Kidney capillary endothelial cell (primary cell): Measurements from ENCODE around the gene ZBTB25.
A peak's percentile ranks its signal among the peaks of the same experiment; 100 is the strongest.

Source experiments
- DNase-seq: peaks from one replicate; pipeline ENCODE4 v3.0.0-alpha.2; 2018; ENCODE audit warnings: low spot score

ZBTB25 gene

DNA sequence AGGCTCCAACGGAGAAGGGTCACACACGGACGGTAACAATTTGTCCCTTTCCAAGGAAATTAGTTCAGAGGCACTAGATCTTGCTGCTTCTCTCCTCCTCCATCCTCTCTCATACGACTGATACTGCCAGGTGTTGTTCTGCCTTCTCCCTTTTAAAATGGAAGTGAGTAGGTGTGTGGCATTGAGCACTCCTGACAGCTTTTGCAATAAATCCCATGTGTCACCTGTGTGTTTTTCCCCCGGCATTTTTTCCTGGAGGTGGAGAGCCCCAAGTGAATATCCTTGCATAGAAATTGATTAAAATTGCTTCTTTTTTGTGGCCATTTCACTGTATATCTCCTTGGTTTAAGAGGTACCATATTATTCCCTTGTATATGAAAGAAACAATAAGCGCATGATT lies 64.5 kb downstream of the ZBTB25 start:
- DNase-seq: no peak

DNA sequence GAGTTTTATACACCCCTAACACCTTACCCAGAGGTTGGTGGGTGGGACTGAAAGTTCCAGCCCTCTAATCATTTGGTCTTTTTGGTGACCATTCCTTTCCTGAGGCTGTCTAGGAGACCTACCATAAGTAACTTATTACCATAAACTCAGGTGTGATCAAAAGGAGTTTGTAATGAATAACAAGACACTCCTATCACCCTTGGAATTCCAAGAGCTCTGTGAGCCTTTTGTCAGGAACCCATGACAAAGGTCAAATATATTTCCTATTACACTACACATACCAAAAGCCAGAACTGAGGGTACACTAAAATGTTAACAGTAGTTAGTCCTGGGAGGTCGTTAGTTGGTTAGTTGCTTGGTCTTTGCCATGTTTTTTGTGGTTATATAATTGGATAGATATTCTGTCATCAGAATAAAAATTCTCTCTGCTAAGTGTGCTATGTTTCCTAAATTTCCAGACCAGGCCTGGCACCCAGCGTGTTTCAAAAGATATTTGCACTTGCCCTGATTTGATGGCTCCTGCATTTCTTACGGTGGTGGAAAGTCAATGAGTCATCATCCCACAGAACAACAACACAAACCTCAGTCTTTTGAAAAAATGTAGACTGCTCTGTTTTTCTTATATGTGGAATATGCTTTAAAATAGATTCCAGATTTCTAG lies 65.3 kb downstream of the ZBTB25 start:
- DNase-seq: no peak

DNA sequence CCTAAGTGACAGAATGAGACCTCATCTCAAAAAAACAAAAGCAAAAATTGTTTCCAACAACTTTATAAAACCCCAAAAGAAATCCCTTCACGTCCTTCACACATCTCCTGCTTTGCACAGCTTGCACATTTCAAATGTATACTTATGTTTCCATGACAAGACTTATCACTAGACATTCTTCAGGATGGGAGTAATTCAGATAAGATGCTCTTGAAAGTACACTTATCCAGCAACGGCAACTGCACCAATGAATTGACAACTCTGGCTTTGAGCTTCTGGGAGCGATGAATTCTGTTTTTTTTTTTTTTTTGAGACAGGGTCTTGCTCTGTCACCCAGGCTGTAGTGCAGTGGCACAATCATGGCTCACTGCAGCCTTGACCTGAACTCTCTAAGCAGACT lies 69.1 kb downstream of the ZBTB25 start:
- no peak for DNase-seq

DNA sequence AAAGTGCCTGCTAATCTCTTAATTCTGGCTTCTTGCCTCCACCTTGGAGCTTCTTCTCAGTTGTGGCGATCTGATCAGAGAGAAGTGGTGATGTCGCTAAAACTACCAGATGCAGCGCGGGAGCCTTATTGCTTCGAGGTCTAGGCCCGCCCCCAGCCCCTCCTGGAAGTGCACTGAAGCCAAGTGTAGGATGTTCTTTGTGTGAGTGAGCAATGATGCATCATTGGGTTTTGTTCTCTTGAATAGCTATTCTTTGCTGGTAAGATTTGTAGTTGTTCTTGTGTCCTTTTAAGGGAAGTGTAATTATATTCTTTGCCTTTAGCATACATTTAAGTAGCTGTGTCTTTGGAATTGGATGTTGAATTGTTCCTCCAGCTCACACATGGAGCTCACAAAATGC lies 79.7 kb downstream of the ZBTB25 start:
- peak; percentile 60 for DNase-seq

DNA sequence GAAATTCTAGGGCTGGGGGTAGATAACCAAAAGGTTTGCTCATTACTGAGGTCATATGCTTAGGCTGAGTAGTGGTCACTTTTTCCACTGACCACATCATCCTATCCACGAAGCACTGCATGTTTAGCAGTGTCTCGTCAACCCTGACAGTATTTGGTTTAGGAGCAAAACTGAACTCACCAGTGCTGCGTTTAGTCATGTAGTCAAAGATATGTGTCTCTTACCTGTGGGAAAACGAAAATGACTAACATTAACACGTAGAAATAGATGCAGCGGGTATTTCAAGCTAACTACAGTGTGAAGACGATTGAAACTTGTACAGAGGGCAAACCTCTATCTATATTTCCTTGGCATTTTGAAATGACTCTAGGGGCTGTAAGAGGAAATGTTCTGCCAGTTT lies 80.9 kb downstream of the ZBTB25 start:
- DNase-seq: no peak

DNA sequence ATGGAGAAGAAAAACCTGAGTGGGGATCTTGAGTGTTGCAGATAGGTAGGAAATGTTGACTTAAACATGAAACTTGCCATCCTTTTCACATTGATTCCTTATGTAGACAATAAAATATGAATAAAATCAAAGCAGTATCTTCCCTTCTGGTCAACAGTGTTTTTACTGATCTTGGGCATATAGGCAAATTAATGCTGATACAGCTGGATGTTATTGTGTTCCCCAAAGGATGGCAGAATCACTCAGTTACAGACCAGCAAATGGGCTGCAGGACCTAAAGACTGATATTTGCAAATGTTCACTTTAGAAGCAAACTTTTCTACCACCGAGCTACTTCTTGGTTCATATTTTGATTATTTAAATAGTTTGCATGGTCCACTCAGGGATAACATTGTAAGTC lies 81.6 kb downstream of the ZBTB25 start:
- DNase-seq: no peak

DNA sequence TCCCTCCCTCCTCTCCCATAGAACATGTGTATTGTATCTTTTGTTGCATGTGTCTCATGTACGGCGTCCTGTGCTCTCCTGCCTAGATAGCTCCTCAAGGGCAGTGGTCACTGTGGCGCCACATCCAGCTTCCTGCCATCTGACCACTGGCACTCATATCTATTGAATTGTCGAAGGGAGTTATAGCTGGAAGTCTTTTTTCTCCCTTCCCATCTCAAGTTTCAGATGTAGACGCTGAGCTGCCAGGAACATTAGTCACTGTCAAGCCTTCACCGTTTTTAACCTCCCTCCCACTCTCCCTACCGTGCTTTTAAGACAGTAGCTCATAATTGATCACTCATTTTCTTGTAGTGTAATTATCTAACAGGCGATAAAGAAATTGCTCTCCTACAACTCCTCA lies 82.5 kb downstream of the ZBTB25 start:
- peak; percentile 31 for DNase-seq

DNA sequence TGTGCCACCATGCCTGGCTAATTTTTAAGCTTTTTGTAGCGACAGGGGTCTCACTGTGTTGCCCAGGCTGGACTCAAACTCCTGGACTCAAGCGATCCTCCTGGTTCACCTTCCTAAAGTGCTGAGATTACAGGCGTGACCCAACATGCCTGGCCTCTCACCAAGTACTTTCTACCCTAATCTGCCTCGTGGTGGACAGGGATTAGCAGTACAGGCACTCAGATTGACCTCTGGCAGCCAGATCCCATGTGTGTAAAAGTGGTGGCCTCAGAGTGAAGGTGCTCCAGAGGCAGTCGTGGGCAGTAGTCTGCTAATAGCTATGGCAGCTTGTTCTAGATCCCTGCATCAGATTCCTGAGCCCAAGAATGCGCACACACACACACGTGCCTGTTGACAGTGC lies 84.6 kb downstream of the ZBTB25 start:
- no peak for DNase-seq

DNA sequence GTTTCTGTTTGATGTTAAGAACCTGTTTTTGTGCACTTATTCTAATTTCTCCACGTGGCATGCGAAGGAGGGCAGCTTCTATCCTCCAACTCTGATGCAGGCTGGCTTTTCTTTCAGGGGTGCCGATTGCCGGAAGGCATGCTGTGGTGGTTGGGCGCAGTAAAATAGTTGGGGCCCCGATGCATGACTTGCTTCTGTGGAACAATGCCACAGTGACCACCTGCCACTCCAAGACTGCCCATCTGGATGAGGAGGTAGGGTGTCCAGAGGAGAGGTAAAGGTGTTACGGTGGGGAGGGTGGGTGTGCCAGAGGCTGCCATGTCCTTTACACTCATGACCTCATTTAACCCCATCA lies 85.9 kb downstream of the ZBTB25 start:
- DNase-seq: no peak

DNA sequence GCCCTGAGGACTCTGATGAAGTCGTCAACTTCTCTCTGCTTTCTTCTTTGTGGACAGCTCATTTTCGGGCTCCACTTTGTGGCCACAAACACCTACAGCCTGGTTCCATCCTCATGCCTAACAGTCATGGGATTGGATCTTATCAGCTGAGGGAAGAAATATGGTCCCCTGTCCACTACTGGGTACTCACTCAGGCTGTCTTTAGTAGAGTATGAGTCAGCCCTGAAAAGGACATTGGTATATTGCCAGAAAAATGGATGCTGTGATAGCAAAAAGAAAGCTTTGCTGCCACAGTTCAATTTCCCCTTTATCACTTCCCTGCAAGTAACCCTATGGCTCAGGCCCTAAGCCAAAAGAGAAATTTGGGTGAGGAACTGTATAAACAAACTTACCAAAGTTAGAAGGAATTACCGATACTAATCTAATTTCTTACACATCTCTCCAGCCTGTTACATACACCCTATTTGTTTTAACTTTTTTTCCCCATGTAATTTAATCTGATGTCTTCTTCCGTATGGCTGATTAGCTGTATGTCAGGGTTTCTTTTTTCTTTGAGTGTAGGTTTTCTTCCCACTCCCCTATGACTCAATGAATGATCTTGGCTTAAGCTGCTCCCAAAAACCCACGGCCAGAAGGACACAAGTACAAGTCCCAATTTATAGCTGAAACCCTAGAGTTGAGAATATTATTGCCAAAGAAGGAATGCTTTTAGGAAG lies 86.4 kb downstream of the ZBTB25 start:
- no peak for DNase-seq

DNA sequence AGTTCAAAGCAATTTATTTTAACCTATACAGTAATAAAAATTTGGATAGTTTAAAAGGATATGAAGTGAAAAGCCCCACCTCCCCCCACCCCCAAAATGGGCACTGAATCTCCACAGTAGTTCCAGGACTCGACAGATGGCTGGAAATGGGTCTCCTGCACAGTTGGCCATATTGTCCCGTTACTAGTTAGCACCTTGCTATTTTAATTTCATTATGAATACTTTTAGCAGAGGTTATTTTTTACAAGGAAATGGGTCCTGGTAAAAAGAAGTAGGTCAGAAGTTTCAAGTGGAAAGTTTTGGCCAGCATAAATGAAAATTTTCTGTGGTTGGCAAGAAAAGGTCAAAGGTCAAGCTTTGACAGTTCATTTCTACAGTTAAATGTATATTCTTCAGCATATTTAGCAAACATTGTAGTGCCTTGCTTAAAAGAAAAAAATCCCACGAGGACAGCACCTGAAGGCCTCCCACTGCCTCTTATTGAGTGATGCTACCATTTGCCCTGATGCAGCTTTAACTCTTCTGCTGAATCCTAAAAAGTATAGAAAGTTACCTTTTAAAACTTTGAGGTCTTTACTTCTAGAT lies 87.2 kb downstream of the ZBTB25 start:
- no peak for DNase-seq

DNA sequence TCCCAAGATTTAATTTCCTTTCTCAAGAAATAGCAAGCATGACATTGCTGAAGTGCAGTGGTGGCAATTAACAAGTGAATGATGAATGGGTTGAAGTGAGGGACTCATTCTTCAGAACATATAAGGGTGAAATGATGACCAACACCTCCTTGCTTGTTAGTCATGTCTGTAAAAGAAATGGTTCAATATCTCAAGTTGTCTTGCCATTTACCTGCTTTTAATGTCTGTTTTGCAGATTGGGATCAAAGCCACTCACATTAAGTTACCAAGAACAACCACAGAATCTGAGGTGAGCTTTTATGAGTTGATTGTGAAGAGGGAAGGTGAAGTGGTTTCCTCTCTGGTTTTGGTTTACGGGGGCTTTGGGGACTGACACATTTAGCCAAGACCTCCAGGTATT lies 91.4 kb downstream of the ZBTB25 start:
- no peak for DNase-seq

DNA sequence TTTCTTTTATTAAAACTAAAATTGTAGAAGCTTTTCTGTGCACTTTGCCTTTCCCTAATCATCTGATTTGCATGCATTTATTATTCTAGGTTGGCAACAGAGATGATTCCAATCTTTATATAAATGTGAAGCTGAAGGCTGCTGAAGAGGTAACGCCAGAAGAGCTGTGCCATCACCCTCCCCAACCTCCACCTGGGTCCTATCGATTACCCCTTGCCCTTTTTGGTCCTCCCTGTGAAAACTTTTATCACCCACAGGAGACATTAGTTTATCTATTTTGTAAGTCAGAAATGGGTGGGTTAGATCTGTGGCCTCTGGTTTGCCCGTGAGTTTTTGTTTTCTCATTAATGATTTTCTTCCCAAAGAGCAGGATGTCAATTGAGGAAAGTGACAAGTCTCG lies 92.6 kb downstream of the ZBTB25 start:
- DNase-seq: no peak

DNA sequence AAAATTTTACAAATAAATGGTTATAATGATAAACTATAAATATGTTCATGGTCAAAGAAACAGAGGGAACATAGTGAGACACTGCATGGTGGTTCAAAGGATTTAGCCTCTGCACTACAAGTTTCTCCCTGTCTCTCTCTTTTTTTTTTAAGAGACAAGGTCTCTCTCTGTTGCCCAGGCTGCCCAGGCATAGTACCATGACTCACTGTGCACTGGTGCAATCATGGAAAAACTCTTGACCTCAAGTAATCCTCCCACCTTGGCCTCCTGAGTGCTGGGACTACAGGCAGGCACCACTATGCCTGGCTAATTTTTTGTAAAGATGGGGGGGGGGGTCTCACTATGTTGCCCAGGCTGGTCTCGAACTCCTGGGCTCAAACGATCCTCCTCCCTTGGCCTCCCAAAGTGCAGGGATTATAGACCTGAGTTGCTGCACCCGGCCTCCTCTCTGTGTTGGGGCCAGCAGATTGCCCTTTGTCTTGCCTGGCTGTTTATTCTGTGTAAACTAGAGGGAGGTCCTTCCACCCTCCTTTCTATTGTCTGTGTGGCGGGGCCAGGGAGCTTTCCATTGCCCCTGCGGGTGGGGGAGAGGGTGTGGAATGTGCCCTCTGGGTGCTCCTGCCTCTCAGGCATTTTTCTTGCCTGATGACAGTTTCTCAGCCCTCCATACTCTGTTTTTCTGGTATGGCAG lies 93.4 kb downstream of the ZBTB25 start:
- DNase-seq: no peak

DNA sequence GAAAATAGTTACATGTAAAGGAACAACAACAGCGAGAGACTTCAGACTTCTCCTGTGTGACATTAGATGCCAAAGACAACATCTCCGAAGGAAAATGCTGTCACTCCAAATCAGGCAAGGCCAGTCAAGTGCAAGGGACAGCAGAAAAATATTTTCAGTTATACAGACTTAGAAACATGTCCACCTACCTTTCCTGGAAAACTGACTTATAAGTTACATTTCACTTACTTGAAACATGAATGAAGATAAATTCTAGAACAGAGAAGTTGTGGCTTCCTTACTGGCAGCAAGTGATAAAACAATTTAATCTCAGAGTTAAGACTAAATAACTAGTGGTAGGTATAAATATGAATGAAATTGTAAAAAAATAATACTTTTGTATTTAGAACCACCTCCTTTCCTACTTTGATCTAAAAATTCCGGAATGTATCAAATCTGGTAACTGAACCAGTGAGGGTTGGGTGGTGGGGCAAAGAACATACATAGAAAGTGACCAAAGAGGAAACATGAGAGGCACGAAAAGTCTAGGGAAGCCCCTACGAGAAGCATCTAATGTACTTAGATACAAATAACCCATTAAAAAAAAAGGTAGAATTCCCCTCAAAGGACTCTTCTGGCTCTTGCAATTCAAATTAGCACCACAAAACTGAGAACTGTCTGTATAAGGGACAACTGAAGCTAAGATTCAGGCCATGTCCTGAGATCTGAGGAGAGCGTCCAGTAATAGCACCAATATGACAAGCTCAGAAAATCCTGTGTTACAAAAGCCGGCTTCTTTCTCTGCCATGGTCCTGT lies 94.3 kb downstream of the ZBTB25 start:
- no peak for DNase-seq

DNA sequence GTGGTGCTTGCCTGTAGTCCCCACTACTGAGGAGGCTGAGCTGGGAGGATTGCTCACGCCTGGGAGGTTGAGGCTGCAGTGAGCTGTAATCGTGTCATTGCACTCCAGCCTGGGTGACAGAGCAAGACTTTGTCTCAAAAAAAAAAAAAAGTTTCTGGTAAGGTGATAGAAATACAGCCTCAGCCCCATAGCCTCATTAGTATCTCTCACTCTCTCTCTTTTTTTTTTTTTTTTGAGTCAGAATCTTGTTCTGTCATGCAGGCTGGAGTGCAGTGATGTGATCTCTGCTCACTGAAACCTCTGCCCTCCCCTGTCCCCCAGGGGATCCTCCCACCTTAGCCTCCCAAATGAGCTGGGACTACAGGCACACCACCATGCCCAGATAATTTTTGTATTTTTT lies 96.3 kb downstream of the ZBTB25 start:
- DNase-seq: no peak

DNA sequence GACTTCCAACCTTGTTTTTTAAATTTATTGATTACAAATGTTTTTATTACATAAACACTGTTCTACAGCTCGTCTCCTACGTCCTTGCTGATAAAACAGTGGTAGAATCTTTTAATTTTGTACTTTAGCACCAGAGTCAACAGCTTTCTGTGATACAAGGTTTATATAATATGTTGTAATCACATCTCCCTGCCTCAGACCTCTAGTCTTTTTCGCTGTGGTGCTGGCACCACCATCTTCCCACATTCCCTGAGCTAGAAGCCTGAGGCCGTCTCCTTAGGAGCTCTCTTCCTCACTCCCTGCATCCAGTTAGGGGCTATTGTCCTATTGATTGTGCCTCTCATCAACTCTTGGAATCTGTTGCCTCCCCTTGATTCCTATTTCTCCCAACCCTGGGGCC lies 98.3 kb downstream of the ZBTB25 start:
- DNase-seq: no peak

DNA sequence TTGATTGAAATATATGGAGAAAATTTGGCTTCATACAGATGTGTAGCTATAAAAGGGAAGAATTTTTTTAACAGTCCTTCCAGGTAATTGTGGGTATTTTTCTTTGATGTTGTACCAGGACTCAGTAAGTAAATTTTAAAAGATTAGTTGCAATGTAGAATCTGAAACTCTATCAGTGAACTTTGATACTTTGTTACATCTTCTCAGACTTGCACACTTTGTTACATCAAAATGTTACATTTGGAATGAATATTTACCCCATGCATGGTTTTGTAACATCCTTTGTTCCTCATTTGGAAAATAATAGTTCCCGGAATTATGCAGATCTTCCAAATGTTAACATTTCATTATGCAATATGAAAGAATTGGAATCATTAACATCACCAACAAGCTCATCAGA lies 101.7 kb downstream of the ZBTB25 start:
- no peak for DNase-seq

DNA sequence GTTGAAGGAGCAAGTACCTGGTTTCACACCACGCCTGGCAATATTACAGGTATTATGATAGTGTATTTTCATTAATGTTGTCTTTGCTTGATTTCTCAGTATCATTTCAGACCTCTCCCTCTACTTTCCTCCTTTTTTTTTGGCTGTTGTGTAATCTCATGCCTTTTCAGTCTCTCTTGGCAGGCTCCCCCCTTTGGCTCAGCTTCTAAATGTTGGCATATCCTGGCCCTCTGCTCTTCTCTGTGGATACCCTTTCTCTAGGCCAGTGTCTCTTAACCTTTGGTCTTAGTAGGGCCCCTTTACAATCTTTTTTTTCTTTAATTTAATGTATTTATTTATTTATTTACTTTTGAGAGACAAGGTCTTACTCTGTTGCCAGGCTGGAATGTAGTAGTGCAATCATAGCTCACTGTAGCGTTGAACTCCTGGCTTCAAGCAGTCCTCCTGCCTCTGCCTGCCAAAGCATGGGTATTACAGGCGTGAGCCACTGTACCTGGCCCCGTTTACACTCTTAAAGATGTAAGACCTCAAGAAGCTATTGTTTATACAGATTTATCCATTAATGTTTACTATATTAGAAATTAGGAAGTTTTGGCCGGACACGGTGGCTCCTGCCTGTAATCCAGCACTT lies 102.7 kb downstream of the ZBTB25 start:
- no peak for DNase-seq
